CD4-positive, alpha-beta T cell treated with Interleukin-12 subunit alpha and Interleukin-12 subunit beta, for 1 hour (primary cell): ENCODE results near the gene CAMK2A.

ENCODE experiments used
- DNase-seq: peaks from one replicate; pipeline ENCODE4 v3.0.0-alpha.2; 2020

Gene CAMK2A

DNA sequence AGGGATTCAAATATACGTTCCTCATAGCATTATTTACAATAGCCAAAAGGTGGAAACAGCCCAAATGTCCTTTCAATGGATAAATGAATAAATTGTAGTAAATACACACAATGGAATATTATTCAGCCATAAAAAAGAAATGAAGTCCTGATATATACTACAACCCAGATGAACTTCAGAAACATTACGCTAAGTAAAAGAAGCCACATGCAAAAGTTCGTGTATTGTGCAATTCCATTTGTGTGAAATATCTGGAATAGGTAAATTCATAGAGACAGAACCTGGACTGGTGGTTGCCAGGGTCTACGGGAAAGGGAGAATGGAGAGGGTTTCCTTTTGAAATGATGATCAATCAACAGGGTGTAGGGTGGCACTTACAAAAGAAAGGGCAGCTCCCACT, 25.7 kb upstream of the CAMK2A start:
- DNase-seq: no peak

DNA sequence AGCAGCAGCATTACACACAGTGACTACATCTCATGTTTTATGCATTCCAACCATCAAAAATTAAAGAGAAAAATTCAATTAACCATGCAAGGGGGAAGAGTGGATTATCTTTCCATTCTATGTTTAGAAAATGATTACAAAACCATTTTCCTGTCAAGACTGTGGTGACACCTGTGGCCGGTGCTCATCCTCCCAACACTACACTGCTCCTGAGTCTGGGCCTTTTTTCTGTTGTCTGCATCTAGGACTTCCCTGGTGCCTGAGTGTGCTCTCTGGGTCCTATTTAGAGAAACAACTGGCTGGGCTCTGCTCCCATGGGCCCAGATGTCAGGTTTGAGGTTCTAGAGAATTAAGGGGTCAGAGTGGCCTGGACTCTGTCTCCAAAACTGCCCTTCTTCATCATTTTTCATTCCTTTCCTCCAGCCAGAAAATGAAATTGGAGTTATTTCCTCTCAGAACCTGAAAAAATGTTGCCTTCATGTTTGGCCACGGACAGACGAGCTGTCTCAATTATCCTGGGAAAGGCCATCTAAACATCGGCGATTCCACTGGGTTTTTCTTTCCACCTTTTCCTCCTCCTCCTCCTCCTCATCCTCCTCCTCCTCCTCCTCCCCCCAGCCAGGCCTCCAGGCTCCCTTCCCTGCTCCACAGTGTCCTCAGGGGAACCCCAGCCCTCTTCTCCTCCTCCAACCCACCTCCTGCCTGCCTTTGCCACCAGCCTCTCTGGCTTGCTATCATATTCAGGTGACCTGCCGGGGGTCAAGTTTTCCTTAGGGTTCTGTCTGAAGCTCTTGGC, 24.5 kb upstream of the CAMK2A start:
- DNase-seq: no peak

GRCh38 chr5:150313501-150313900, 23.9 kb upstream of the CAMK2A start:
- DNase-seq: no peak

DNA sequence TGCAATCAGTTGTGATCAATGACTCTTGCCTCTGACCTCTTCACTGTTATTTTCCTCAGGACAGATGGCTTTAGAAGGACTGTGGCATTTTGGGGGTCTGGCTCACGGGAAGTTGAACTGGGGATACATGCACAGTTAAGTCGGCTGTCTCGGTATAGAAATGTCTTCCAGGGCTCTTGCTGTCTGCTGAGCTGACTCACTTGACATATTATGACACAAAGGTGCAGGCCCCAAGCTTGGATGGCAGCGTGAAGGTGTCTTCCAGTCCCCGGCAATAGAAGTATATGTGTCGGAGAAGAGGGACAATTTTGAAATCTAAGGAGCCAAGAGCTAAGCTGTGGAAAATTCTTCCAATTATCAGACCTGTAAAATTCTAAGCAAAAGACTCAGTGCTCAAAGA, 22.9 kb upstream of the CAMK2A start:
- DNase-seq: no peak

GRCh38 chr5:150311015-150311692, 21.6 kb upstream of the CAMK2A start:
- no peak for DNase-seq

- no peak for DNase-seq
These were observed 20.7 kb upstream of the CAMK2A start for GRCh38 chr5:150310246-150310645.

DNA sequence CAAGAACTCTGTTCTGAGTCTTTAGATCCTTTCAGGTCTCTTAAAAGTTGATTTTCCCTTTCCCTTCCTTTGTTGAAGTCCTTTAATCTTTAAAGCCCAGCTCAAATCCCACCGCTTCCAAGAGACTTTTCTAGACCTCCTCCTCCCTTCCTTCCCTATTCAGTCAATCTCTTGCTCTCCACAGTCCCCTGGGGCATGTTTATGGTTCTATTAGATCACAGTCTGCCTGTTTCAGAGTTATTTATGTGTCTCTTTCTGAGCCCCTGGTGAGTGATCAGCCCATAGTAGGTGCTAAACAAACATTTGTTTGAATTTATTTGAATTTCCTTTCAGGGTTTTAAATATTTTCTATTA, 20.3 kb upstream of the CAMK2A start:
- DNase-seq: no peak

DNA sequence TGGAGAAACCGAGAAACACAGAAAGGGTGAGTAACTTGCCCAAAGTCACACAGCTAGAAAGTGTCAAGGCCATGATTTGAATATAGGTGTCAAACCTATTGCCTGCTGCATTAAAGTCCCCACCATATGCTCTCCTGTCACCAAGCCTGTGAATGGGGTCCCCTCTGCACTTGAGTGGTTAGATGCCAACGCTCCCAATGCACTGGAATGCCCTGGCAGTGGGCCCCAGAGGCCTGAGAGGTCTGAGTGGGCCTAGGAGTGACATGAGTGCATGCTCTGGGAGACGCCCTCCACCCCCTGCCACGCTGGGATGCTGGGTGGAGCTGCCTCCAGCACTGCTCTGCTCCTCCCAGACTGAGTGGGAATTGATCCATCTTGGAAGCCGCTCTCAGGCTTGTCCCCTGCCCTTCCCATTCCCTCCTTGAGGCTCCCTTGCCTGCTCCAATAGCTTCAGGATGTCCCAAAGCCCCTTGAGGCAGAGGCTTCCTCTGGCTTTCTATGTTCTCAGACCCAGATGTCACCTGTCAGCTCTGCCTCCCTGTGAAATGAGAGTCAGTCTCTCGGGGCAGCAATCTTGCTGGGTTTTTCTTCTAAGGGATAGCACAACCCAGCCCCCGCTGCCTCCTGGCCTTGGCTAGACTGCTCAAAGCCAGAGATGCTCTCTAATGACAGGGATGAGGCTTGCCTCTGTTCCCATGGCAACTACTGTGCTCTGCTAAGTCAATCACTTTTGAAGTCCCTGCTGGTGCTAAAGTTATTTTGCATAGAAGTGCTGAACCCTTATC, 19.7 kb upstream of the CAMK2A start:
- DNase-seq: no peak

DNA sequence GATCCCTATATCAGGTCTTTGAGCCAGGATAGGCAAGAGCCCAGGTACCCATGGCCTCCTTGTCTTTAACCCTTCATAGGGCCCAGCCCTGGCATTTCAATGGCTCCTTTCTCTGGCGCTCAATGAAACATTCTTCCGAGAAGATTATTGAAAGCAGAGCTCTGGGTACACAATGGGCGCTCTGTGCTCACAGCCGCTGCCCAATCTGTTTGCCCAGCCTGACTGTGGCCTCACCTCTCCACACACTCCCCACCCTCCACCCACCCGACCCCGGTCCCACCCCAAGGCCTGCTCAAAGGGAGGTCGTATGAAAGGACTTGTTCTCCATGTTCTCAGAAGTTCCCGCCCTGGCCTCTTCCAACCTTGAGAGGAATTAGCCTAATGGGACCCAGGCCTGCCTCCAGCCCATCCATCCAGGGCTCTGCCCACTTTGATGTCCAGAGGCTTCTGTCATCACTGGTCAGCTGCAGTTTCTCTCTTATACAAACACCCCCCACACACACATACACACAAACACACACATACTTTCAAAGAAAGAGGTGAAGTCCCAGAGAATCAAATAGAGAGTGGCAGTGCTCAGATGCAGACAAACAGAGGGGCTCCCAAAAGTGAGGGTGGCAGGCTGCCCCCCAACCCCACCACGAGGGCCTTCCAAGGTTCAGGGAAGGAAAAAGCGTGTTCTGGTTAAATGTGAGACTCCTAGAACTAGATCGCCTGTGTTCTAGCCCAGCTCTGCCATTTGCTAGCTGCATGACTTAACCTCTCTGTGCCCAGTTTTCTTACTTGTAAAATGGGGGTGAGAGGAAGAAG, 18.2 kb upstream of the CAMK2A start:
- no peak for DNase-seq

- DNase-seq: no peak
These were observed 17.2 kb upstream of the CAMK2A start for GRCh38 chr5:150306775-150307174.

GRCh38 chr5:150305557-150305956, 16.0 kb upstream of the CAMK2A start:
- no peak for DNase-seq

GRCh38 chr5:150305095-150305494, 15.5 kb upstream of the CAMK2A start:
- DNase-seq: no peak

DNA sequence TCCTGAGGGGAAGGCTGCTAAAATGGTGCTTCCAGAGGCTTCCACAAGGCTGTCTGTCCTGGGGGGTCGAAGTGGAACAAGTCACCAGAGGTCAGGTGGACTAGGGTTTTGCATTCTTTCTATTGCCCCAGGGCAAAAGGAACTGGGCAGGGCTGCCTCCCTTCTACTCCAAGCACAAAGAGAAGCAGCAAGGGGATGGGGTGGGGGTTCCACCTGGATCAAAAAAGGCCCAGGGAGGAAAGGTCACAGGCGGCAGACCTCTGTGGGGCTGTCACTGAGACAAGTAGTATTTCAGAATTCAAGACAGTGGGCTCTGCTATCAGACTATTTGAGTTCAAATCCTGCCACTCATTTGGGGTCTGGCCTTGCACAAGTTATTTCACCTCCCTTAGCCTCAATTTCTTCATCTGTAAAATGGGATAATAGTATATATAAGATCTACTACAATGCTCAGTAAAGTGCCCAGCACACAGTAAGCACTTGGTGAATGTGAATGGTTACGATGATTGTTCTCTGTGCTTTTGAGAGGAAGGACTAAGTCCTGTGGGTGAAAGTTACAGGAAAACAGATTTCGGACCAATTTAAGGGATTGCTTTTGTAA, 15.0 kb upstream of the CAMK2A start:
- no peak for DNase-seq

GRCh38 chr5:150303660-150304386, 14.2 kb upstream of the CAMK2A start:
- DNase-seq: no peak

DNA sequence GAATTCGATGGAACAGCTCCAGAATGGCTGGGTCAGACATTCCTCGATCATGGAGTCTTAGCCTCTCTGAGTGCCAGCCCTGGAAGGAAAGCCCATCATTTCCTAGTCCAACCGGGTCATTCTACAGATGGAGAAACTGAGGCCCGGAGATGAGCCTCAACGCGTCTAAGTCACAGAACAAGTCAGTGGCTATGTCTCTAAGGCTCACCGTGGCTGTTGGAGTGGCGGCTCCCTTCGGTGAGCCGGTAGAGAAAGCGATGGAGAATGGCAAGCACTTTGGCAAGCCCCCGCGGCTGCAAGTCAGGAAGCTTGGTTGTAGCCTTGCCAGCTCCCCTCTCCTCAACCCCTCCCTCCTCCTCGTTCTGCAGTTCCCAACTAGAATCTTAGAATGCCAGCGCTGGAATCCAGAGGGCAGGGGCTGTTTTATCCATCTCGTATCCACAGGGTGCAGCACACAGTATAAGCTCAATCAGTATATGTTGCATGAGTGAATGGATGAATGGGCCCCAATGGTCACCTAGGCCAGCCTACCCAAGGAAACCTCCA, 13.6 kb upstream of the CAMK2A start:
- DNase-seq: no peak

- DNase-seq: no peak
These were observed 12.9 kb upstream of the CAMK2A start, which contains the start of gene ARSI for GRCh38 chr5:150302301-150303069. TSS of gene ARSI (minus strand) at chr5:150302905. CDS start at chr5:150302373, 532 bp downstream.

- DNase-seq: no peak
These were observed 12.3 kb upstream of the CAMK2A start for GRCh38 chr5:150301901-150302300.

DNA sequence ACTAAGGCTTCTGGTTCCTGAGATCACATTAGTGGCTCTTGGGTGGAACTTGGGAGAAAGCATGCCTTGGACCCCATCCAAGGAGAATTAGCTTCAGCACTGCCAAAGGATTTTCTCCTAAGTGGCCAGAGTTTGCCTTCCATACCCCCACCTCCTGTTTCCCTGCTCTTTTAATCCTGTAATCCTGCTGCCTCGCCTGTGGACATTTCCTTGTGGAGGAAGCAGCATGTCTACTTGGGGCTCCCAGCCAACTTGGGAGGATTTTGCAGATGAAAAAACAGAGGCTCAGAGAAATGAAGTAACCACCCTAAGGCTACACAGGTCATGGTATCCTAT, 11.6 kb upstream of the CAMK2A start:
- DNase-seq: no peak

DNA sequence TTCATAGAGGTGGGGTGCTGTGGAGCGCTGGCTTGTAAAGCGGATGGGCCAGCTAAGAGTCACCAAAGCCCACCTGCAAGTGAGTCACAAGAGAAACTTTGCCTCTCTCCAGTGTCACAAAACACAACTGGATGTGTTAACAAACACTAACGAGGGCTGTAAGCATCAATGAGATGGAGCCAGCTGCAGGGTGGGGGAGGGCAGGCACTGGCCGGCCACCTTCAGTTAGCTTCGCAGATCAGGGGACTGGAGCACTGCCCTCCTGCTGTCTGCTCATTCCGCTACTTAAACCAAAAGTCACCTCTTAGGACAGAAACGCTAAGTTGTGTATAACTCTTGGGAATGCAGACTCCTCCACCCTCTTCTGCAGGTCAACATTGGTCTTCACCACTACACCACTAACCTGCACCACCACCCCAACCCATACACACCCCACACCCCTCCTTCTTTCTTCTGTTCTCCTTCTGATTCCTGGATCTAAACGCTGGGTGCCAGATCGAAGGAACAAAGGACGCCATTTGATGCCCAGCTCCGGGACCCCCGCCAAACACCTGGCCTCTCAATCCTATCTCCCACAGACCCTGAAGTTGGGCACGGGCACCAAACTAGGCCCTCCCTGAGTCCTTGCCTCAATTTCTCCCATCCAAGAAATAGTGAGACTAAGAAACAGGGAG, 11.1 kb upstream of the CAMK2A start:
- DNase-seq: no peak
